GM18873 (cell line): Measurements from ENCODE around the gene CIPC.

ENCODE experiments used
- ATAC-seq: cut with Tn5 transposase; IDR thresholded peaks from one replicate; pipeline ENCODE4 v1.9.1; 2021; ENCODE audit warnings: mild to moderate bottlenecking, moderate library complexity, moderate number of reproducible peaks; ENCODE audit not compliant: unreplicated experiment, low FRiP score

The CIPC gene

DNA sequence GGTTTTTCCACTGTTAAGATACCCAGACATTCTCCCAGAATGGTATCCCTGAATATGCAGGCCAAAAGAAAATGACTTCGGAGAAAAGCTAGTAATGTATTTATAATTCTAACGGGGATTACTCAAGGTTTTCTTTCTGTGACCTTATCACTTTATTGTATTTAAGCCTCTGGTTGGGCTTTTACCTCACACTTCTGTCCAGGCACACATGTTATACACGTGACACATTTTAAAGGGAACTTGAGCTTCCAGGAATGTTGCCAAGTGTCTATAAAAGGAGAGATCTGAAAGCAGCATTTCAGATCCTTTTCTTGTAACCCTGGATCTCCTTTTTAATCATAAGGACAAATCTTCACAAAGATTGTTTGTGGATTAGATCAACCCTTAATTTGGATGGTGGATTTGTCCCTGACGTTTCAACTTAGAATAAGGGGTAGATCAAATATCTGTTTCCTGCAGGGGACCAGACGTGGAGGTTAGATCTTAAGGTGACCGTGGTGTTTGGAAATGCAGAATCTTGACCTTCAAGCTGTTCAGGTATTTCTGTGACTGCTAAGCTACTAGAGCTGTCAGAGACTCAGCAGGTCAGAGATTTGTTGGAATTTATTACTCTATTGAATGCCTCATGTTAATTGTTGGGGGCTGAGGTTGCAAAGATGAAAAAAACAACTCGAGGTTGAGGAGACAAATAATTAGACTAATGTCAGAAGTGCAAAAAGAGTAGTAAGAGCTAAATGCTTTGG lies 1.5 kb downstream of the CIPC start:
- no peak for ATAC-seq

DNA sequence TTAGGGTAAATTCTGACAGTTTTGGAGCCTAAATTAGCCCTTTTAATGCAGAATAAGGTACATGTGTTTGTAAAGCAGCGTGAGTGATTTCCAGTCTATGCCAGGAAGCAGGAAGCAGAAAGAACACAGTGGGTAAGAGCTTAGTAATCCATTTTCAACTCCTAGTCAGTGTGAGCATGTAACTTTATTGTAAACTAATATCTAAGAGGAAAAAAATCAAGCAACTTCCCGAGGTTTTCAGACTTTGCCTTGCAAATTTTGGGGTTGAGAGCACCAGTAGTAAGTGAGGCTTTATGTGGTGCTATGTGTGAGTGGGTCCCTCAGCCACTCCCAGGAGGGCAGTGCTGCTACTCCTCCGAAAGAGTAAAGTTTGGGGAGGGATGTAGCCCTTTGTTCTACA lies 2.9 kb downstream of the CIPC start:
- no peak for ATAC-seq

DNA sequence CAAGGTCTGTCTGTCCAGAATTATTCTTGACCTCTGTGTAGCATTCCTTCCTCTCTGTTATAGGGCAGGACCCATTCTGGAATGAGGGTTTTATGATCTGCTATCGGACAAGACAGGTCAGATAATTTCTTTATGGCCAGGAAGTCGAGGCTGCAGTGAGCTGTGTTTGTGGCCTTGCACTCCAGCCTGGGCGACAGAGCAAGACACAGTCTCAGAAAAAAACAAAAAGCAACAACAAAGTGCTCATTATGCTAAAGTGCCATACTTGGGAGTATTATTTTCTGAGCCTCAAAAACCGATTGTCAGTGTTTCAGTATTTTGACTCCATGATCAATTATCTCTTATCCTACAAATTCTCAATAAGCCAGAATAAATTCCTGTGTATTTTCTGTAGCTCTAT lies 4.1 kb downstream of the CIPC start:
- no peak for ATAC-seq

DNA sequence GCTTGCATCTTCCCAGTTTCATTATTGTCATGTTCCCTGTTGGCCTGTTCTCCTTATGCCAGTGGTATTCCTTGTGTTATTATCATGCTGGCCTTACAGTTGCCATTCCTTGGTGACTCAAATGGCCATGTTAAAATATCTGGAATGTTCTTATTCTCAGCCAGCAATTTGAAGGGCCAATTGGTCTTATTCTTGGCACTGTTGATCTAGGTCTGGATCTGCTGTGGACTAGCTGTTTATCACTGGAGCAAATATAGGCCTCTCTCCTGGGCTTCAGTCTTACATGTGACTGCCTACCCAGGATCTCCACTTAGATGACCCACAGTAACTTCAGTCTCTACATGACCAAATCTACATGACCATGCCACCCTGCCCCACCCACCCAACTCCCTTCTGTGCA lies 5.4 kb downstream of the CIPC start:
- no peak for ATAC-seq

DNA sequence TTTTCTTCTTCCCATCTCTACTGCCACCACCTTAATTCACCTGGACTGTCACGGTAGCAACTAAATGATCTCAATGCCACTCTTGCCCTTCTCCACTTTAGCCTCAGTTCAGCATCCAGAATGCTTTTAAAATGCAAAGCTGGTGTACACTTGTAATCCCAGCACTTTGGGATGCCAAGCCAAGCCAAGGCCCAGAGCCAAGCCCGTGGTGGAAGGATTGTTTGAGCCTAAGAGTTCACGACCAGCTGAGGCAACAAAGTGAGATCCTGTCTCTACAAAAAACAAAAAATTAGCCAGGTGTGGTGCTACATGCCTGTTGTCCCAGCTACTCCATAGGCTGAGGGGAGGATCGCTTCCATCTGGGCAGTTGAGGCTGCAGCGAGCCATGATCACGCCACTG lies 5.9 kb downstream of the CIPC start:
- no peak for ATAC-seq

DNA sequence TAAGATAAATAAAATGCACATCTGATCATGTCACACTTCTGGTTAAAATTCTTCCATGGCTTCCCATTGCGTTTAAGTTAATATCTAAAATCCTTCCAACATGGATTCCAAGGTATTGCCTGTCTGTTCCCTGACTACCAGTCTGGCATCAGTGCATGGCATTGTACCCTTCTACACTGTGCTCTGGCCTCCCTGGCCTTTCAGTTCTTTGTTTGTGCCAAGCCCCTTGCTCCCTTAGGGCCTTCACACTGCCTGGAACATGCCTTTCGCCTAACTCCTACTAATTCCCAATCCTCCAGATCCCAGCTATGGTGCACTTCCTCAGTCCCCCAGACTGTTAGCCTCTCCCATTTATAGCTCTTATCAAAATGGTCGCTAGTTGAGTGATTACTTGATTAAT lies 6.3 kb downstream of the CIPC start:
- ATAC-seq: no peak

DNA sequence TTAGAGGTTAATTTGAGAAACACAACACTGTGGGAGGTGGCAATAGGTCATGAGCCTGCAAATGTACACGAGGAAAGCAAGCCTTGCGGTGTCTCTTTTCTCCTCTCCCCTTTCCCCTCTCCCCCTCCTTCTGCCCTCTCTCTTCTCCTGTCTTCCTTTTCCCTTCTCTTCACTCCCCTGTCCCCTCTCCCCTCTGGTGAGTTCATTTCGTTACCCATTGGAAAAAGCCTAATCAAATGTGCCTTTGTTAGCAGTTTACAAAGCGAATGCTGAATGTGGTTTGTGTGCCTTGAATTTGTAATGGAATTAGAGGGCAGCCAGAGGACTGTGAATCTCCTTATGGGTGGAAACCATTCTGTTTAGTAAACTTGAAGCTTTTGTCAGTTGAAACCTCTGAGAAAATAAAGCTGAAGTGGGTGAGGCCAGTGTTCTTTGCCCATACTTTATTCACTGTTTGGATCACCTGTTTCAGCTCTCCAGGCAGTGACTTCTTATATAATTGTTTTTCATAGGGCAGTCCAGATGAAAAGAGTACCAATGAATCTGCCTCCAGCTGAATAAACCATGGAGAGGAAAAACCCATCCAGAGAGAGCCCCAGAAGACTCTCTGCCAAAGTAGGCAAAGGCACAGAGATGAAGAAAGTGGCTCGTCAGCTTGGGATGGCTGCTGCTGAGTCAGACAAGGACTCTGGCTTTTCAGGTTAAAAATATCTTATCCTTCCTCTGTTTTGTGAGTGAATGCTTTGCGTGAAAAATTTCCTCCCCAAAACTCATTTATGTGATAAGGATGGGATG lies 7.3 kb downstream of the CIPC start:
- ATAC-seq: no peak

DNA sequence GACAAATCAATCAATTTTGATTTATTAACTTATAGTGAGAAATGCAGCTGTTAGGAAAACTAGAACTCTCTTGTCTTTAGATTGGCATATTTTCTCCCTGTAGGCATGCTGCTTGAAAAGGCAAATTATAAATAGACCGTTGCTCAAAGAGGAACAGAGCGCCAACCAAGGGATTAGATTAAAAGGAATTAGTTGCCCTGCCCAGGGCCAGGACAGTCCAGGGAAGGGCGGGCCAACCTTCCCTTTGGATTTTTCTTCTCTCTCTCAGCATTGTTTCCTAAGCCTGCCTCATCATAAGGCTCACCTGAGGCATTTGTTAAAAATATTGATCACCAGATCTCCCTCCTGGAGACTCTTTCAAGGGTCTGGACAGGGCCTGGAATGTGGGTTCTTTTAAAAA lies 8.6 kb downstream of the CIPC start:
- ATAC-seq: no peak

DNA sequence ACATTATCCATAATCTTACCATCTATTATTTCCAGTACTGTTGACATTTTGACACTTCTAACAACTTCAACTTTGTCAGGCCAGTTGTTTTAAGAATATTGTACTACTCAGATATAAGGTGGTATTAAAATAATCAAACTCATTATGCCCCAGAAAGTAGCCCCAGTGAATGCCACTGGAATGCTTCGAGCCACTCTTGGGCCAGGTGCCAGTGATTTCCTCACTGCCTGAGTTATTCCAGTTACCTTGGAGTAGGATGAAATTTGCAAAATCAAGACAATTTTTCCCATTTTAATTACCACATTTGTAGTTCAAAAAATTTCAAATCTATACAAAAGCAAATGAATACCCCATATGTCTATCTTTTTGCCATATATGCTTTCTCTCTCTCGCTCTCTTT lies 9.2 kb downstream of the CIPC start:
- ATAC-seq: no peak

DNA sequence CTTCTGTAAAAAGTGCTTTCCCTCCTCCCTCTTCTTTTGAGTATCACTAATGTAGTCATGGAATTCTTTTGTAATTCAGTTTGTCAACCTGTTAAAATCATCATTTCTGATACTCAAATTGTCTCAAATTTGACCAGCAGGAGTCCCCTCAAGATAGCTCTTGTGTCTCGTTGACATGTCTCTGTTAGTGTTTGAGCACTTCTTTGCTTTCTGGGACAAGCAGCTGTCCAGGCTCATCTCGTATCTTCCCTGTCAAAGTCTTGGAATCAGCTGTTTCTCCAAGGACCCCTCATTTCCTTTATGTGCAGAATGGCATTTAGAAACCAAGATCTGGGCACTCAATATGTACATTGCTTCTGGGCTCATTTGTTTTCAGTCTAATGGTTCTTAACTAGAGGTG lies 10.7 kb downstream of the CIPC start:
- ATAC-seq: no peak

DNA sequence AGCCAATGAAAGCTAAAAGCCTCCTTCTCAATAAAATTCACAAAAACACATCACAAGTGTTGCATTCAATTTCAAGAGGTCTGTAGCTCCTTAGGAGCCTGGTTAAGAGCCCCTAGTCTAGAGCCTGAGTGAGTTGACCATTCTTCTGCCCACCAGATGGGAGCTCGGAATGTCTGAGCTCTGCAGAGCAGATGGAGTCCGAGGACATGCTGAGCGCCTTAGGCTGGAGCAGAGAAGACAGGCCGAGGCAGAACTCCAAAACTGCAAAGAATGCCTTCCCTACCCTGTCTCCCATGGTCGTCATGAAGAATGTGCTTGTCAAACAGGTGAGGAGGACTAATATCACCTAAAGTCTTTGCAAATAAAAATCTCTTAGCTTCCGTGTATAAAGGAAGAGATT lies 11.6 kb downstream of the CIPC start:
- ATAC-seq: no peak

DNA sequence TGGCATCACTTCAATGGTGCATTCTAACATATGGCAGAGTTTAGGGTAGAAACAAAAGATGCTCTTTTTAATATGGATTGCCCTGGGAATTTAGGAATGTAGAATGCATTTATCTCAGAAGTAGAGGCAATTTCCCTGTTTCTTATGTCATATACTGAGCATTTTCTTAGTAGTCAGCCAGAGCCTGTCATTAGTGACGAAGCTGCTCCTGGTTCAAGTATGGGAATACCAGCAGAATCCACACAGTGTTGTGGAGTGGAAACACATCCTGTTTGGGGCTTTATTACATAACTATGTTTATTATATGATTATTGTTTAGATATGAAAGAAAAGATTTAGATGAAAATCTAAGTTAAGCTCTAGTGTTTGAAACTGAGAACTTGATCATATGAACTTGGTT lies 12.2 kb downstream of the CIPC start:
- ATAC-seq: no peak

DNA sequence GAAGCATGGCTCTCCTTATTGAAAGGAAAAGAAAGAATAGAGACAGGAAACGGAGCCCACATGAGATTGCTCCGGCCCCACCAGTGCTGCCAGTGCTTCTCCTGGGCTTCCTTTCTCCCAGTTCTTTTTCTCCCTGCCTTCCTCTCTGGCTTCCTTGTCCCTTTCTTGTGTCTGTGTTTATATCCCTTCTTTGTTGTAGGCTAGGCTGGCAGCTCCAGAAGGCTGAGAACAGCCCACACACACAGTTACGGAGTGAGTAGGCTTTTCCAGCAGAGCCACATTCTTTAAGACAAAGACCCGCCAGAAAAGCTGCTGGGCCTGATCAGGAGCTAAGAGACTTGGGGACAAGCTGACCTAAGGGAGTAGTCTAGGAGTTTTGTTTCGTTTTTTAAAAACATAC lies 13.0 kb downstream of the CIPC start:
- no peak for ATAC-seq

DNA sequence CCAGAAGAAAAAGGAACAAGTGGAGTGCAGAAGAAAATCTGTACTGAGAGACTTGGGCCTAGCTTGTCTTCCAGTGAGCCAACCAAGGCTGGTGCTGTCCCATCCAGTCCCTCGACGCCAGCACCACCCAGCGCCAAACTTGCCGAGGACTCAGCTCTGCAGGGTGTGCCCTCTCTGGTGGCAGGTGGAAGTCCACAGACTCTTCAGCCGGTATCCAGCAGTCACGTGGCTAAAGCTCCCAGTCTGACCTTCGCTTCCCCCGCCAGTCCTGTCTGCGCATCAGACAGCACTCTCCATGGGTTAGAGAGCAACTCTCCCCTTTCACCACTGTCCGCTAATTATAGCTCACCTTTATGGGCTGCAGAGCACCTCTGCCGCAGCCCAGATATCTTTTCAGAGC lies 15.6 kb downstream of the CIPC start:
- no peak for ATAC-seq

DNA sequence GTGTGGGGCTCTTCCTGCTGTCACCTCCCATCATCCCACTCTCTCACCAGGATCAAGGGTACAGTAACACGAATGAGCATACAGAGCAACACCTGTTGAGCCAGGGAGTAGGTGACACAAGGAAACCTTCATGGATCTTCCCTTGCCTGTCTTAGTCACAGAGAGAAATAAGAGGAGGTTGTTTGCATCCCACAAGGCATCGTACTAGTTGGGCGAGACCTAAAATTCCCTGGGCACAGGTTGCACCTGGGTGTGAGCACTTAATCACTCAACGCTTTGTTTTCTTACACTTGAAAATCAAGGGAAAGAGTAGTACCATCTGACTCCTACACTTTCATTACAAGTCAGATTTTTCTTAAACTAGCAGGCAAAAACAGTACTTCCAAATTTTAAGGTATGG lies 16.6 kb downstream of the CIPC start:
- no peak for ATAC-seq

DNA sequence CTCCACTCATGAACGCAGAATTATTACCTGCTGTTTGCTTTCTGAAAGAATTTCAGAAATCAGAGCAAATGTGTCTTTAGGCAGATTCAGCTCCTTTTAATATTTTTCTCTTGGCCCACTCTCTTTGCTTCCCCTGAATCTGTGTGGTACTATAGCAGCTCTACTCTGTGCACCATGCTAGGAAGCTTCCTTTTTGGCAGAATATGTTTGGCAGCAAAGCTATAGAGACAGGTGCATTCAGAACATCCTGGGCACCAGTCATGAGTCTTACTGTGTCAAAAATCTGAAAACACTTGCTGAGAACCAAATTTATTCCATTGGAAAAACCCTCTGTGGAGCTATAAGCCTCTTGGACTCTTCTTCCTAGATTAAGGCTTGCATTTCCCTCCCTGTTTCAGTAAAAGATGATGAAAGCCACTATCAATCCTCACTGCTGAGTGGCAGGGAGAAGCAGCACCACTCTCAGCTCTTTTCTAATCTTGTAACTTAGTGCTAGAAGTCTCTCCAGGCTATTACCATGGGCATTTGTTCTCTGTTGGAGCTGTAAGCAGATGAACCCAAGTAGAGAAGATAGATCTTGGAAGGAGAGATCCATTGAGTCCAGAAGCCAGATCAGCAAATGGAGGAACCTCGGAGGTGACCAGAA lies 18.2 kb downstream of the CIPC start:
- no peak for ATAC-seq

DNA sequence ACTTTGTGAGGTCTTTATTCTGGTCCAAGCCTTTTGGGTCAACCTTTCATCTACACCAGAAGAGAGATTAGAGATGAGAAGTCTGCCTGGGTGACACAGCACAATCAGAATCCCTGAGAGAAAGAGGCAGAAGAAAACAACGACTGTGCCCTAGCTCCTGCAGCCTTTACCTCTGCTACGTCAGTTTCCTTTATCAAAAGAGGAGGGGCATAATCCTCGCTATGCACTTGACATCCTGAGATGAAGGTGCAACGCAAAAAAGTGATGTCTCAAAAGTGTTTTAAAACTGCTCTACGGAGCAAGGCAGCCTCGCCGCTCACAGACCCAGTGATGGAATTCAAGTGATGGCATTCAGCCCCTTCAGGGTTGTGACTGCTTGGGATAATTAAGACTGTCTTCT lies 21.8 kb downstream of the CIPC start:
- no peak for ATAC-seq

DNA sequence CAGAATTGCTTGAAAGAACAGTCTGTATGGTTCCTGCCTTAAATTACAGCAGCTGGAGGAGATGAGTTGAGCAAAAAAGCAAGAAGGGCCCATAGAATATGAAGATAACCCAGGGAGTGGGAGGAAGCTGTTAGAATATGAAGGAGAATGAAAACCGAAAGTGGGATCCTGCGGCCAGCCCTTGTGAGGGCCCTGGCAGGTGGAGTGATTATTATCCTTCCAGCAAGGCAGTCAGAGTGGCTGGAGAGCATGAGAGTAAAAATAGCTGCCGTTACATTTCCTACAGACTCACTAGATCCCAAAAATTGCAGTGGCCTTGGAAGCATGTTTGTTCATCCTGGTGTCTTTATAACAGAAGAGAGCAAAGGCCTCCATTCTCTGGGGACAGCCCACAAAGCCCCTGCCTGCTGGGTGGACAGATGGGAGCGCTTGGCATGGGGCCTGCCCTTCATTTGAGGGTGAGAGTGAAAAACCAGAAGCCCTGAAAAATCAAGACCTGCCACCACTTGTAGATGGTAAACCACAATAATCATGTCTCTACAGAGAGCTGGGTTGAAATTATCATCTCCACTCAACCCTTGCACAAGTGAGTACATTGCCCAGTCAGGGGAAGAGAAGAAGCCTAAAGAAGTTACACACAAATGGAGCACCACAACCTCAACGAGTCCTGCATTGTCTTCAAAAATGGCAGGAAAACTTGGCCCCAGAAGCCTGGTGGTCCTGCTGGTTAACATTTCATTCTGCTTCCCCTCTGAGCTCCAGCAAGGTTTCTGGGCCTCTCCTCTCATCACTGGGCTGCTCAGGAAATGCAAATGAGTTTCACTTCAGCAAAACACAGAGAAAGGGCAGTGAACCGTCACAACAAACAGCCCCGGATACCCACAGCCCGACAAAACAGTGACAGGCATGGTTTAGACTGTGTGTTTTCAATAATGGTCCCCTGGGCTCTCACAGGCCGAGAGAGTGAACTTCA lies 23.0 kb downstream of the CIPC start:
- peak; percentile 90 for ATAC-seq

DNA sequence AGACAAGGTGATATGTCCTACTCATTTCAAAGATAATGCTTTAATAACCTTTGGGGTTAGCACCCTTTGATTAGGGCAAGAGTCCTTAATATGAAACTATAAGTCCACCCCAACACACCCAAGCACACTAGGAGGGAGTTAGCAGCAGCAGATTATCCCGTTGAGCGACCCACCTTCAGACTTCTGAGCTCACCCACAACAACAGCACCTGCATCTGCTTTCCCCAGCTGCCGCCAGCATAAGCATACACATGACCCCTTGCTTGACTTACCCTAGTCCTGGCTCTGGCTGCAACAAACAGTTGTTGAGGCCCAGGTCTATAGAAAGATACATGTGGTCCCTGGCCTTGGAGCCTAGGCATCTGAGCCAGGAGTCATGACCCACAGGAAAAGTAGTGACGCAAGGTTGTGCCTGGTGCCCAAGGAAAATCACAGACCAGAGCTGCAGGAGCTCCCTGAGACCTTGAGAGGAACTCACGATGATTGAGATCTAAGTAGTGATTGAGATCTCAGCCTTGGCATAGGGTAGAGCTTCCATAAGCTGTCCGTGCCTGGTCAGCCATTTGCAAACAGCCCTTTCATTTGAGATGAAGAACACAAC lies 24.6 kb downstream of the CIPC start:
- ATAC-seq: no peak
